Activated T-cell treated with anti-CD3 and anti-CD28 coated beads, Interleukin-2, amount 50 U/mL, for 4 hours (primary cell): ENCODE results near the gene CCDC137. TPM values are rescaled to one million over a fixed set of nuclear protein-coding genes. Genes with fewer than 3 reads are reported as not detected.
"Not testable (repeated sequence)": the region's sequence is repeated elsewhere in the genome, so short reads cannot be mapped to it uniquely, and the experiment has no call there.

Experiments used
- ATAC-seq, 2 donors: fragments of 200-7000 bp; cut with Tn5 transposase; one replicate each; pipeline ENCODE4 v1.10.0; 2021
- DNase-seq: peaks from one replicate; pipeline ENCODE4 v3.0.0-alpha.2; 2020
- H3K27me3 Mint-ChIP-seq: one replicate; pipeline ENCODE4 v1.8.0; 2021; ENCODE audit warnings: low read depth, mixed read lengths
- H3K36me3 Mint-ChIP-seq: one replicate; pipeline ENCODE4 v1.8.0; 2022; ENCODE audit warnings: mixed read lengths; ENCODE audit not compliant: insufficient read depth
- H3K4me1 Mint-ChIP-seq: one replicate; pipeline ENCODE4 v1.8.0; 2021; ENCODE audit warnings: low read depth, mixed read lengths
- H3K4me3 Mint-ChIP-seq: one replicate; pipeline ENCODE4 v1.8.0; 2021; ENCODE audit warnings: mild to moderate bottlenecking, moderate library complexity, mixed read lengths
- H3K9me3 Mint-ChIP-seq: one replicate; pipeline ENCODE4 v1.8.0; 2021; ENCODE audit warnings: mixed read lengths
- total RNA-seq, 3 donors: library from RNA; stranded (reverse); gene quantifications; one replicate each; pipeline ENCODE4 v1.2.1, GENCODE V29; 2021

The CCDC137 gene, protein sequence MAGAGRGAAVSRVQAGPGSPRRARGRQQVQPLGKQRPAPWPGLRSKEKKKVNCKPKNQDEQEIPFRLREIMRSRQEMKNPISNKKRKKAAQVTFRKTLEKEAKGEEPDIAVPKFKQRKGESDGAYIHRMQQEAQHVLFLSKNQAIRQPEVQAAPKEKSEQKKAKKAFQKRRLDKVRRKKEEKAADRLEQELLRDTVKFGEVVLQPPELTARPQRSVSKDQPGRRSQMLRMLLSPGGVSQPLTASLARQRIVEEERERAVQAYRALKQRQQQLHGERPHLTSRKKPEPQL
- 10 to 100 TPM; 82.9 to 91.9 (median 84.9) TPM for total RNA-seq

DNA sequence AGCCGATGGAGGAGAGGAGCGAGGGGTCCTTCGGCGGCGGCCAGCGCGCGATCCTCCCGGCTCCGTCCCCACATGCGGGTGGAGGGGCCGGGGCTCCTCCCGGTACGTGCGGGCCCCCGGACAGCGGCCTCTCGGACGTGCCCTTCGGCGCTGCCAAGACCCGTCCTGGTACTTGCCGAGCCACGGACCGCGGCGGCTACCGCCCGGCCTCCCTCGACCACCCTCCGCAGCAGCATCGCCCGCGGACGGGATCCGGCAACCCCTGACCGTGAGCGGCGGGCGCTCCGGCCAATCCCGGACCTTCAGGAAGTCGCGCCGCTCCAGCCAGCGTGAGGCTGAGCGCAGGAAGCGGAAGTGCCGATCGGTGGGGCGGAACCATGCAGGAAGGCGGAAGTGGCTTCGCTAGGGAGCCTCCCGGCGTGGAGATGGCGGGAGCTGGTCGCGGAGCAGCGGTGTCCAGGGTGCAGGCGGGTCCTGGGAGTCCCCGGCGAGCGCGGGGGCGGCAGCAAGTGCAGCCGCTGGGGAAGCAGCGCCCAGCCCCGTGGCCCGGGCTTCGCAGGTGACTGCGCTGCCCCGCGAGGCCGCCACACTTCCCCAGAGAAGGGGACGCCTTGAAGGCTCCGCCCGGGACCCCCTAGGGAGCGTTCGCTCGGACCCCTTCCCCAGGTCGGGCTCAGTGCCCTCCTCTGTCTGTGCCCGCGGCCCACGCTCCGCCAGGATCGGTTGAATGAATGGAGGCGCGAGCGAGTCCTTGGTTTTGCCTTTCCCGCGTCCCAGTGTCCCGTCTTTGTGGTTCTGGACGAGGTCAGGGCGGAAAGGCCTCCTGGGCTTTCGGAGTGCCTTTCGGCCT is at the start of gene CCDC137, which contains the start of gene OXLD1:
Gene CCDC137, plus strand, starts transcription at position 396 of the 850 bp plus-strand sequence. Its CDS starts 30 bp downstream, at position 426.
Gene OXLD1, minus strand, starts transcription at position 264 of the 850 bp plus-strand sequence. Its CDS starts 28 bp downstream, at position 236.
- peaks cover 22% of the 10 kb centered on the region for H3K36me3 Mint-ChIP-seq
- H3K27me3 Mint-ChIP-seq: no peaks in the 10 kb centered on the region
- ATAC-seq: peak; percentile 94 to 97

DNA sequence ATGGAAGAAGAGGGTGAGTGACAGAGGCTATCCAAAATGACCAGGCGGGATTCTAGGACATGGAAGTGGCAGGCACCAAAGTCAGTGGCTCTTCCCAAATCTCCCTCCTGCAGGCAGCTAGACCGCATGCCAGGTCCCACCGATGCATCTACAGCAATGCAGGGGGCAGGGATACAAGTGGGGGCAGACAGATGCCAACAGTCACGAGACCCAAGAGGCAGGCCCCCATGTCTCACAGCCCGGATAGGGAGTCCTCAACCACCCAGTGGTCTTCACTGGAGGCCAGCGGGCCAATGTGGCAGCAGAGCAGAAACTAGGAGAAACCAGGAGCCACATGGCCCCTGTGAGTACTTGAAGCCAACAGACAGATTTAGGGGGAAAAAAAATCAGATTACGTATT is 49.7 kb upstream of the CCDC137 start:
- H3K9me3 Mint-ChIP-seq: no peaks in the 10 kb centered on the region
- H3K27me3 Mint-ChIP-seq: no peaks in the 10 kb centered on the region
- DNase-seq (no peak), ATAC-seq (no peak)
- no peak overlapping the region for H3K4me3 Mint-ChIP-seq
- peaks cover 37% of the 10 kb centered on the region for H3K36me3 Mint-ChIP-seq
- peaks cover 21% of the 10 kb centered on the region for H3K4me1 Mint-ChIP-seq

More for the DNA sequence above, at the start of gene CCDC137, which contains the start of gene OXLD1:
- peak within 1 kb of the TSS; percentile 92 for H3K4me3 Mint-ChIP-seq
- H3K4me1 Mint-ChIP-seq: peaks cover 35% of the 10 kb centered on the region
- peak; percentile 88 for DNase-seq
- no peaks in the 10 kb centered on the region for H3K9me3 Mint-ChIP-seq

DNA sequence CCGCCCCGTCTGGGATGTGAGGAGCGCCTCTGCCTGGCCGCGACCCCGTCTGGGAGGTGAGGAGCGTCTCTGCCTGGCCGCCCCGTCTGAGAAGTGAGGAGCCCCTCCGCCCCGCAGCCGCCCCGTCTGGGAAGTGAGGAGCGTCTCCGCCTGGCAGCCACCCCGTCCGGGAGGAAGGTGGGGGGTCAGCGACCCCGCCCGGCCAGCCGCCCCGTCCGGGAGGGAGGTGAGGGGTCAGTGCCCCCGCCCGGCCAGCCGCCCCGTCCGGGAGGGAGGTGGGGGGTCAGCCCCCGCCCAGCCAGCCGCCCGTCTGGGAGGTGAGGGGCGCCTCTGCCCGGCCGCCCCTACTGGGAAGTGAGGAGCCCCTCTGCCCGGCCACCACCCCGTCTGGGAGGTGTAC is 48.2 kb upstream of the CCDC137 start:
- Mint-ChIP-seq H3K4me1 (peaks cover 21% of the 10 kb centered on the region), H3K36me3 (peaks cover 33% of the 10 kb centered on the region)
- not testable (repeated sequence) for H3K9me3 Mint-ChIP-seq, H3K27me3 Mint-ChIP-seq, DNase-seq, H3K4me3 Mint-ChIP-seq, ATAC-seq

DNA sequence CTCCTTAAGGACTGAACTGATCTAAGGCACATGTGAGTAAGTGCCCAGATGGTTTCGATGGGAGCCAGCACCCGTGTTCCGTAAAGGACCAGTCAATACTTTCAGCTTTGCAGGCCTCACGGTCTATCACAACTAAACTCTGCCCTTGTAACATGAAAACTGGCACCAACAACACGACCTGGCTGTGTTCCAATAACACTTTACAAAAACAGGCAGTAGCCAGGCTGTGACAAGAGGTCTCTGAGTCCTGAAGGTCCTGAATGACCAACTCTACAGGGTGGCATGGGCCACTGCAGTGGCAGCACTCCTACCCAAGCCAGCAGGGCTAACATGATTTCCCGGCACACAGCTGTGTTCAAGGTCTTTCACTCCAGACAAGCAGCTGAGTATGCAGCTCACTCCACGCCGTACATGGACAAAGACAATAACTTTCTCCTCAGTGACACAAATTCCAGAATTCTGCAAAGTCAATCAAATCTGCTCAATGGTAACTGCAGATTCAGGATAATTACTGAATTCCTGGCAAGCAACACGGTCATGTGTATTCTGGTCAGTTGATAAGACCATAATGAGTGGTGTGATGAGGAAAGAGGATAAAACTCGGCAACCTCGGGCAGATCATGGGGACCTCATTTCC is 44.9 kb upstream of the CCDC137 start:
- H3K27me3 Mint-ChIP-seq: no peaks in the 10 kb centered on the region
- no peak overlapping the region for H3K4me3 Mint-ChIP-seq
- peaks cover 6% of the 10 kb centered on the region for H3K9me3 Mint-ChIP-seq
- H3K4me1 Mint-ChIP-seq: peaks cover 7% of the 10 kb centered on the region
- ATAC-seq (no peak), DNase-seq (no peak)
- peaks cover 47% of the 10 kb centered on the region for H3K36me3 Mint-ChIP-seq

DNA sequence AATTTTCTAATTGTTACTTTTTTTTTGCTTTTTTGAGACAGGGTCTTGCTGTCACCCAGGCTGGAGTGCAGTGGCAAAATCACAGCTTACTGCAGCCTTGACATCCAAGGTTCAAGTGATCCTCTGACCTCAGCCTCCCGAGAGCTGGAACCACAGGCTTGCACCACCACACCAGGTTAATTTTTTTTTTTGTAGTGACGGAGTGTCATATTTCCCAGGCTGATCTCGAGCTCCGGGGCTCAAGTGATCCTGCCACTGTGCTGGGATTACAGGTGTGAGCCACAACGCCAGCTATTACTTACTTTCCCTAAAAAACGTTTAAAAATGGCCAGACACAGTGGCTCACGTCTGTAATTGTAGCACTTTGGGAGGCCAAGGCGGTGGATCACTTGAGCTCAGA is 36.3 kb upstream of the CCDC137 start:
- DNase-seq (no peak), ATAC-seq (no peak)
- H3K4me1 Mint-ChIP-seq: peaks cover 12% of the 10 kb centered on the region
- no peaks in the 10 kb centered on the region for H3K27me3 Mint-ChIP-seq
- H3K4me3 Mint-ChIP-seq: no peak overlapping the region
- peaks cover 16% of the 10 kb centered on the region for H3K36me3 Mint-ChIP-seq
- no peaks in the 10 kb centered on the region for H3K9me3 Mint-ChIP-seq

DNA sequence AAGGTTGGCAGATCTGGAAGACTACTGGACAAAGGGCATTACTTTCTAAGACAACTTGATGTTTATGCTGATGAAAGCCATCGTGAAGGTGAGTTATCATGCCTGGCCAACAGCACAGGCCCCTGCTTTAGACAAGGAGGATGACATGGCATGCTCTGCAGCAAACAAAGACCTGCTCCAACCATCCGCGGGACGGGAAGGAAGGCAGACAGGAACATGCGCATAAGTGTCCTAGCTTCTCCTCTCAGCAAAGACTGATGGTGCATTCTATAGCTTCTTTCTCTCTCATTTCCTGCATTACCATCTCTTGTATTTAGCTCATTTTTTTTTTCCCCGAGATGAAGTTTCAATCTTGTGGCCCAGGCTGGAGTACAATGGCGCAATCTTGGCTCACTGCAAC is 35.1 kb upstream of the CCDC137 start:
- no peak for DNase-seq
- ATAC-seq: no peak
- H3K4me3 Mint-ChIP-seq: no peak overlapping the region
- H3K9me3 Mint-ChIP-seq: no peaks in the 10 kb centered on the region
- H3K4me1 Mint-ChIP-seq: peaks cover 20% of the 10 kb centered on the region
- H3K27me3 Mint-ChIP-seq: no peaks in the 10 kb centered on the region
- peaks cover 8% of the 10 kb centered on the region for H3K36me3 Mint-ChIP-seq

DNA sequence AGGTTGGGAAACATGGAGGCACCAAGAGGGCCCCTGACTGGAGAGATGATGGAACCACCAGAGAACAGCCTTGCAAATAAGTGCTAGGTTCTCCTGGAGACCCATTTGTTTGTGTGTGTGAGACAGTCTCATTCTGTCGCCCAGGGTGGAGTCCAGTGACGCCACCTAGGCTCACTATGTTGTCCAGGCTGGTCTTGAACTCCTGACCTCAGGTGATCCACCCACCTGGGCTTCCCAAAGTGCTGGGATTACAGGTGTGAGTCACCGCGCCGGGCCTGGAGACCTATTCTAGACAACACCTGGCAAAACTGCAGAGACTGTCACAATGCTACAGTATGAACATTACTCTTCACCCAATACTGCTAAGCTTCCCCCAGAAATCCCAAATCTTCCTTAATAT is 31.1 kb upstream of the CCDC137 start:
- H3K4me3 Mint-ChIP-seq: peak overlapping the region; percentile 96
- H3K9me3 Mint-ChIP-seq: no peaks in the 10 kb centered on the region
- peaks cover 26% of the 10 kb centered on the region for H3K4me1 Mint-ChIP-seq
- no peak for DNase-seq
- H3K27me3 Mint-ChIP-seq: no peaks in the 10 kb centered on the region
- H3K36me3 Mint-ChIP-seq: no peaks in the 10 kb centered on the region
- ATAC-seq: no peak

DNA sequence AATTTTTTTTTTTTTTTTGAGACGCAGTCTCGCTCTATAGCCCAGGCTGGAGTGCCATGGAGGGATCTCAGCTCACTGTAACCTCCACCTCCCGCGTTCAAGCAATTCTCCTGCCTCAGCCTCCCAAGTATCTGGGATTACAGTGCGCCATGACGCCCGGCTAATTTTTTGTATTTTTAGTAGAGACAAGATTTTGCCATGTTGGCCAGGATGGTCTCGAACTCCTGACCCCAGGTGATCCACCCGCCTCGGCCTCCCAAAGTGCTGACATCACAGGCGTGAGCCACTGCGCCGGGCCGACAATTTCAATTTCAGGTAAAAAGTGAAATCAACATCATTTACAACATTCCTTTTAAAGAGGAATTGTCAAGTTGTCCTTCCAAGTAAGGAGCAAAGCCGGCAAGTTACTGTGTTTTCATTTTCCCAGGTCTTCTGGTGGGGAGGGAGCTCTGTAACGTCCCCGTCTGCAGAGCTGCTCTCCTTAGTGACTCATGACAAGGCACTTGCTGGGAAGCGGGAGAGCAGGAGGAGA is 30.5 kb upstream of the CCDC137 start:
- H3K27me3 Mint-ChIP-seq: no peaks in the 10 kb centered on the region
- peaks cover 26% of the 10 kb centered on the region for H3K4me1 Mint-ChIP-seq
- ATAC-seq (peak; percentile 21 to 28), DNase-seq (no peak)
- no peaks in the 10 kb centered on the region for H3K36me3 Mint-ChIP-seq
- no peaks in the 10 kb centered on the region for H3K9me3 Mint-ChIP-seq
- peak overlapping the region; percentile 96 for H3K4me3 Mint-ChIP-seq

DNA sequence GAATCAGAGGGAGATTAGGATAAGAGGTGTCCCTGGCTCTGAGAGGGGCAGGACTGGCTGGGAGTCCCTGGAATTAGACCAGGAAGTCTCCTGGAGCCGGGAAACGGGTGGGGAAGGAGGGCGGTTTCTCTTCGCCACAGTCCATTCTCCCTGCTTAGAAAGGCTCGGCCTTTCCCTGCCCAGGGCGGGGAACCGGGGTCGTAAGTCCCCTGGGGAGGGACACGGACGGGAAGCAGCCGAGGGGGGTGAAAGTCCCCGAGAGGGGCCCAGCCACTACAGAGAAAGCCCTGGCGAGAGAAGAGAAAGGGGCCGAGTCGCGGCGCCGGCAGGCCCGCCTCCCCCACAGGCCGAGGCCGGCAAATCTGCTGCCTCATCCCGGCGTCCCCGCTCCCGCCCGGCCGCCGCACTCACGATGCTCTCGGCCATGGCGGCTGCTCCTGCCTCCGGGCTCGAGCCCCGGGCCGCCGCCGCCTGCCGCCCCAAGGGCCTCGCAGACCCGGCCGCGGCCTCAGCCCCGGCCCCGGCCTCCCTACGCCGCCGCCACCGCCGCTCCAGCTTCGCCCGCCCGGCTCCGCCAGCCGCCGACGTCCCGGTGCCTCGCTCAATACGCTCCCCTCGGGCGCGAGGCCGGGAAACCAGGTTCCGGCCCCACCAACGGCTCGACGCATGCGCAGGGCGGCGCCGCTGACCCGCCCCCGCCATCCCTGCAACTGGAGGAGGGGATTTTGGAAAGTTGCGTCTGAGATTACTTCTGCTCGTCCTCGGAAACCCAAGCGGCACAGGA is 29.8 kb upstream of the CCDC137 start, which contains the start of the genes NPLOC4 and TSPAN10:
Gene NPLOC4, minus strand, starts transcription at position 608 of the 784 bp plus-strand sequence. Its CDS starts 182 bp downstream, at position 426.
Gene TSPAN10, plus strand, starts transcription at position 692 of the 784 bp plus-strand sequence. CDS start 5,217 bp downstream, outside the sequence.
- Mint-ChIP-seq H3K4me1 (peaks cover 22% of the 10 kb centered on the region), H3K4me3 (peak within 1 kb of the TSS; percentile 96), H3K27me3 (no peaks in the 10 kb centered on the region), H3K36me3 (no peaks in the 10 kb centered on the region), H3K9me3 (no peaks in the 10 kb centered on the region)
- DNase-seq (peak; percentile 85), ATAC-seq (peak; percentile 94 to 95)

DNA sequence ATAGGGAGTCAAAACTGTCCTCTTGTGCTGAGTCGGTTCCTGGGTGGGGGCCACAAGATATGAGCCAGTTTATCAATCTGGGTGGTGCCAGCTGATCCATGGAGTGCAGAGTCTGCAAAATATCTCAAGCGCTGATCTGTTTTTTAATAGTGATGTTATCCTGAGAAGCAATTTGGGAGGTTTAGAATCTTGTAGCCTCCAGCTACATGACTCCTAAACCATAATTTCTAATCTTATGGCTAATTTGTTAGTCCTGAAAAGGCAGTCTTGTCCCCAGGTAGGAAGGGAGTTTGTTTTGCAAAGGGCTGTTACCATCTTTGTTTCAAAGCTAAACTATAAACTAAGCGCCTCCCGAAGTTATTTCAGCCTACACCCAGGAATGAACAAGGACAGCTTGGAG is 27.9 kb upstream of the CCDC137 start:
- peaks cover 16% of the 10 kb centered on the region for H3K4me1 Mint-ChIP-seq
- no peaks in the 10 kb centered on the region for H3K27me3 Mint-ChIP-seq
- no peak for ATAC-seq
- no peak for DNase-seq
- no peaks in the 10 kb centered on the region for H3K9me3 Mint-ChIP-seq
- H3K4me3 Mint-ChIP-seq: no peak overlapping the region
- H3K36me3 Mint-ChIP-seq: no peaks in the 10 kb centered on the region

DNA sequence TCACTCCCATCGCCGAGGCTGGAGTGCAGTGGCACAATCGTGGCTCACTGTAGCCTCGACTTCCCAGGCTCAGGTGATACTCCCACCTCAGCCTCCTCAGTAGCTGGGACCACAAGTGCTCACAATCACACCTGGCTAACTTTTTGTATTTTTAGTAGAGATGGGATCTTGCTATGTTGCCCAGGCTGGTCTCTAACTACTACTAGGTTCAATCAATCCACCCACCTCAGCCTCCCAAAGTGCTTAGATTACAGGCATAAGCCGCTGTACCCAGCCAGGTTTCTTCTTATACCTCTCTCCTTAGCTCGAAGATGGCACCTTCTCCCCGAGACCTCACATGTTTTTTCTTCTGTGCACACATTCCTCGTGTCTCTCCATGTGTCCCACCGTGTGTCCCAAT is 26.5 kb upstream of the CCDC137 start:
- ATAC-seq: no peak
- Mint-ChIP-seq H3K27me3 (no peaks in the 10 kb centered on the region), H3K4me1 (peaks cover 16% of the 10 kb centered on the region), H3K4me3 (no peak overlapping the region), H3K9me3 (no peaks in the 10 kb centered on the region), H3K36me3 (no peaks in the 10 kb centered on the region)
- no peak for DNase-seq

DNA sequence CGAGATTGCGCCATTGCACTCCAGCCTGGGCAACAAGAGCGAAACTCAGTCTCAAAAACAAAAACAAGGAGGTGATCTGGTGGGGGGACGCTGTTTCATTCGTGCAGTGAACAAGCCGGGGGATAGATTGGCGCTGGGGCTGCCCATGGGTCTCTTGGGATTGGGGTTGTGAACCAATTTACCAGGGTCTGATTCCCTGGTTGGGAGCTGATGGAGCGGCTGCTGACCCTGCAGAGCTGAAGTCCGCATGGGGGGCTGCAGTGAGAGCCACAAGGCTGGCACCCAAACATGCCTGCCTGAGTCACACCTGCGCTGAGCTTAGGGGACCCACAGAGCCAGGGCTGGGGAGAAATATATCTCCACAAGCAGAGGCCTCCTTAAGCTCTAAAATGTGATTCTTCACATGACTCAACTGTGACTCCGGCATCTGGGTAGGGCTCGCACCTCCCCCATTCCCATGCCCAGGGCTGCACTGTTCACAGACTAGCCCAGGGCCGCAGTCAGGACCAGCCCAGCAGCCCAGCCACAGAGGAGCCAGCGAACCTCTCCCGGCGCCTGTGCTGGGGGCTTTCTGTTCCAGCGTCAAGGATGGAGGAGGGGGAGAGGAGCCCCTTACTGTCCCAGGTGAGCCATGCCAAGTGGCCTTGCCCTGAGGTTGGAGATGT is 24.6 kb upstream of the CCDC137 start:
- Mint-ChIP-seq H3K27me3 (peaks cover 2% of the 10 kb centered on the region), H3K9me3 (no peaks in the 10 kb centered on the region), H3K36me3 (no peaks in the 10 kb centered on the region), H3K4me1 (peaks cover 6% of the 10 kb centered on the region), H3K4me3 (no peak overlapping the region)
- ATAC-seq (no peak), DNase-seq (no peak)

DNA sequence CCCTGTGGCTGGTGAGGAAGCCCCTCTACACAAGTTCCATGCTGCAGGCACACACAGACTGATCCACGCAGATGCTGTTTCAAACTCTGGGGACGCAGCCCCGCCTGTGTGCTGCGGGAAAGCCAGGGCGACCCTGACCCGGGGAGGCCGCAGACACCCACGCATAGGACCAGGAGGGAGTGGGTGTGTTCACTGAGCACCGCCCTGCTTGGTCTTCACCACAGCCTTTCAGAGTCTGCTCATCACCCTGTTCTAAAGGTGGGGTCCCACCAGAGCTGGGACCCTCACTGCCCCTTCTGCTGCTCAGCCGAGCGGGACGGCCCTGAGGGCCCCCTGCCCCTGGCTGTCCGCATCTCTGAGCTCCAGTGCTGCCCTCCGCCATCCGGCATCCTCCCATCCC is 22.0 kb upstream of the CCDC137 start:
- no peaks in the 10 kb centered on the region for H3K9me3 Mint-ChIP-seq
- ATAC-seq (no peak), DNase-seq (no peak)
- H3K4me1 Mint-ChIP-seq: no peaks in the 10 kb centered on the region
- no peaks in the 10 kb centered on the region for H3K36me3 Mint-ChIP-seq
- no peak overlapping the region for H3K4me3 Mint-ChIP-seq
- peaks cover 18% of the 10 kb centered on the region for H3K27me3 Mint-ChIP-seq
